ENCODE measurements around the gene GAPVD1.
"Not testable (repeated sequence)": the region's sequence is repeated elsewhere in the genome, so short reads cannot be mapped to it uniquely, and the experiment has no call there.

GAPVD1 gene

DNA sequence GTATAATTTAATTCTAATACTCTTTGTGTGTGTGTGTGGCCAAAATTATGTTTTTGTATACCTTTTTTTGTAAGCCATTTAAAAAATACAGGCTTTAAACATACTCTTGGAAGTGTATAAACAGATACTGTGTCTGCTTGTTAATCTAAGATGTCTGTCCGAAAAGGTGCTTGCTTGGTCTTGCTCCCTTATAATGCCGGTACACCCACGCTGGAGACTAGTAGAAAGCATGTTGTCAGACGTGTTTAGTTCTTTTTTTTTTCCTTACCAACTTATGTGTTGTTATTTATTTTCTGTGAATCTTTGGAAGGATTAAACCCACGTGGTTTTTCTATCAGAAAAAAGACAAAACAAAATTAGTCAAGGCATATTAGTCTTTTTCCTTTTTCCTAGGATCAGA is 9.5 kb downstream of the GAPVD1 start:
- H3K36me3 ChIP-seq, result peaks cover 9% of the 10 kb centered on the region
- H3K4me1 ChIP-seq (ENCODE audit: control insufficient read depth in 1 of 2, insufficient read depth in 1 of 2, low read depth in 1 of 2, low read length in 1 of 2), result peaks cover 9 to 14% of the 10 kb centered on the region in 2 experiments
- H3K27me3 ChIP-seq, result no peaks in the 10 kb centered on the region
- TF ChIP-seq CTCF (IDR thresholded peaks at IDR 0.05), result no peak
- H3K4me3 ChIP-seq (ENCODE audit: low read depth in 1 of 2, low read length in 1 of 2), result no peak overlapping the region
- H3K27ac ChIP-seq, result no peak overlapping the region
- no peaks in the 10 kb centered on the region for H3K9me3 ChIP-seq

- peak overlapping the region; percentile 64 for H3K27ac ChIP-seq
- H3K9me3 ChIP-seq, result no peaks in the 10 kb centered on the region
- peaks cover 9% of the 10 kb centered on the region for H3K36me3 ChIP-seq
- no peak for TF ChIP-seq CTCF (IDR thresholded peaks at IDR 0.05)
- peaks cover 9 to 14% of the 10 kb centered on the region in 2 experiments for H3K4me1 ChIP-seq (ENCODE audit: control insufficient read depth in 1 of 2, insufficient read depth in 1 of 2, low read depth in 1 of 2, low read length in 1 of 2)
- no peak overlapping the region for H3K4me3 ChIP-seq (ENCODE audit: low read depth in 1 of 2, low read length in 1 of 2)
- H3K27me3 ChIP-seq, result no peaks in the 10 kb centered on the region
Observed at GRCh38 chr9:125272697-125273096, 11.1 kb downstream of the GAPVD1 start.

DNA sequence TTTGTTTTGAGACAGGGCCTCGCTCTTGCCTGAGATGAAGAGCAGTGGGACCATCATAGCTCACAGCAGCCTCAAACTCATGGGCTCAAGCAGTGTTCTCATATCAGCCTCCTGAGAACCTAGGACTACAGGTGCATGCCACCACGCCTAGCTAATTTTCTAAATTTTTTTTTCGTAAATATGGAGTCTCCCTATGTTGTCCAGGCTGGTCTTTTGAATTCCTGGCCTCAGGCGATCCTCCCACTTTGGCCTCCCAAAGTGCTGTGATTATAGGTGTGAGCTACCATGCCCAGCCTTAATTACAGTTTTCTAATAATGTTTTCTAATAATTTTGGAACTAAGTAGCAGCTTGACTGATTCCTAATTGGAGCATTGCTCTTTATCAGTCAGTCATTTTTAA is 15.1 kb downstream of the GAPVD1 start:
- Histone ChIP-seq H3K27me3 (no peaks in the 10 kb centered on the region), H3K4me3 (ENCODE audit: low read depth in 1 of 2, low read length in 1 of 2) (no peak overlapping the region), H3K27ac (no peak overlapping the region), H3K4me1 (ENCODE audit: control insufficient read depth in 1 of 2, insufficient read depth in 1 of 2, low read depth in 1 of 2, low read length in 1 of 2) (peaks cover 9 to 14% of the 10 kb centered on the region in 2 experiments), H3K9me3 (no peaks in the 10 kb centered on the region), H3K36me3 (peaks cover 4% of the 10 kb centered on the region)
- no peak for TF ChIP-seq CTCF (IDR thresholded peaks at IDR 0.05)

DNA sequence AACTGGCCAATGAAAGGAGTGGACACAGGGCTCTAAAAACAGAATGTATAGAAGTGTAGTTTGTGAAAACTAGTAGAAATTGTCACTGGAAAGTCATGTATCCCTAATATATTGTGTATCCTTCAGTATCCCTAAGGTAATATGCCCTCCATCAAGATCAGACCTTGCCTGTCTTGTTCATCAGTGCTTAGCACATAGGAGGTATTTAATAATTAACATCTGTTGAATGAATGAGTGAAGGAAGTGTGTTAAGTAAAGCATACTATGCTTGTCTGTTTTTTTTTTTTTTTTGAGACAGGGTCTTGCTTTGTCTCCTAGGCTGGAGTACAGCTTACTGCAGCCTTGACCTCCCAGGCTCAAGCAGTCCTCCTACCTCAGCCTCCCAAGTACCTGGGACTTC is 15.8 kb downstream of the GAPVD1 start:
- H3K4me3 ChIP-seq (ENCODE audit: low read depth in 1 of 2, low read length in 1 of 2), result no peak overlapping the region
- H3K27ac ChIP-seq, result no peak overlapping the region
- H3K4me1 ChIP-seq (ENCODE audit: control insufficient read depth in 1 of 2, insufficient read depth in 1 of 2, low read depth in 1 of 2, low read length in 1 of 2), result peaks cover 8 to 12% of the 10 kb centered on the region in 2 experiments
- no peaks in the 10 kb centered on the region for H3K27me3 ChIP-seq
- H3K36me3 ChIP-seq, result no peaks in the 10 kb centered on the region
- no peak for TF ChIP-seq CTCF (IDR thresholded peaks at IDR 0.05)
- no peaks in the 10 kb centered on the region for H3K9me3 ChIP-seq

DNA sequence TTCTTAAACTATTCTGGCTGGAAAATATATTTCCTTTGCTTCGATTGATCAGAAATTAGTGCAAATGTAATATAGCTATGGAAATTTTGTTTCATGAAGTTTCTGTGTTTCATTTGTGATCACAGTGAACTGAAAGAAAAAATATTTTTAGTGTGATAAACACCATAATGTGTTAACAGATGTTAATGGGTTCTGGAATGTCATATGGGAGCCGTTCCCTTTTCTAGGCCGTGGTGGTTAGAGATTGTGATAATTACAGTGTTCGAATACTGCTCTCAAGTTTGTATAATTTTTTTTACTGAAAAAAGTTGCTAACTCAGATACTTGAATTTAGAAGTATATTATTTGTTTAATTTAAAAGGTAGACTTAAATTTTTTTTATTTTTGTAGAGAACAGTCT is 19.3 kb downstream of the GAPVD1 start:
- H3K27ac ChIP-seq, result no peak overlapping the region
- H3K27me3 ChIP-seq, result no peaks in the 10 kb centered on the region
- TF ChIP-seq CTCF (IDR thresholded peaks at IDR 0.05), result no peak
- no peaks in the 10 kb centered on the region for H3K36me3 ChIP-seq
- no peaks in the 10 kb centered on the region for H3K4me1 ChIP-seq (ENCODE audit: control insufficient read depth in 1 of 2, insufficient read depth in 1 of 2, low read depth in 1 of 2, low read length in 1 of 2)
- H3K9me3 ChIP-seq, result no peaks in the 10 kb centered on the region
- H3K4me3 ChIP-seq (ENCODE audit: low read depth in 1 of 2, low read length in 1 of 2), result no peak overlapping the region

DNA sequence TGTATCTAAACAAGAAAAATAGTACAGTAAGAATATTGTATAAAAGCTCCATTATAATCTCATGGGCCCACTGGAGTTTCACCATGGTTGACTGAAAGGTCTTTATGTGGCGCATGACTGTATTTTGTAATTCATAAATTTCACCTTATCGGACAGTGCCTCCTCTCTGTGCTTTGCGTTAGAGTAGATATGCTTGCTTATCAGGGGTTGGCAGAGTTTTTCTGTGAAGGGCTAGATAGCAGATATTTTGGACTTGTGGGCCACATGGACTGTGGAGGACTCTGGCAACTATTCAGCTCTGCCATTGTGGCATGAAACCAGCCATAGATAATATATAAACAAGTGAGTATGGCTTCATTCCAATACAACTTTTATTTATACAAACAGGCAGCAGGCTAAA is 23.2 kb downstream of the GAPVD1 start:
- Histone ChIP-seq H3K9me3 (no peaks in the 10 kb centered on the region), H3K4me1 (ENCODE audit: control insufficient read depth in 1 of 2, insufficient read depth in 1 of 2, low read depth in 1 of 2, low read length in 1 of 2) (no peaks in the 10 kb centered on the region), H3K27ac (no peak overlapping the region), H3K36me3 (peaks cover 8% of the 10 kb centered on the region), H3K4me3 (ENCODE audit: low read depth in 1 of 2, low read length in 1 of 2) (no peak overlapping the region), H3K27me3 (no peaks in the 10 kb centered on the region)
- no peak for TF ChIP-seq CTCF (IDR thresholded peaks at IDR 0.05)

DNA sequence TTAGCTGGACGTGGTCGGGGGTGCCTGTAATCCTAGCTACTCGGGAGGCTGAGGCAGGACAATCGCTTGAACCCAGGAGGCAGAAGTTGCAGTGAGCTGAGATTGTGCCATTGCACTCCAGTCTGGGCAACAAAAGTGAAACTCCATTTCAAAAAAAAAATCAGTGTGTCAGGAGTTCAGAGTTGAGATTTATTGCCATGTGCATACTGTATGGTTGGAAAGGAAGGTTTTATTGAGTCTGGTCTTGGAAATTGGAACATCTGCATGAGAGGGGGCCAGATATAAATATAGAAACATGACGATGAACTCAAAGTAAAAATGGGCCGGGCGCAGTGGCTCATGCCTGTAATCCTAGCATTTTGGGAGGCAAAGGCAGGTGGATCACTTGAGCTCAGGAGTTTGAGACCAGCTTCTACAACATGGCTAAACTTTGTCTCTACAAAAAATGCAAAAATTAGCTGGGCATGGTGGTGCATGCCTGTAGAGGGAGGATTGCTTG is 25.4 kb downstream of the GAPVD1 start:
- H3K36me3 ChIP-seq; H3K9me3 ChIP-seq; H3K4me1 ChIP-seq (ENCODE audit: control insufficient read depth in 1 of 2, insufficient read depth in 1 of 2, low read depth in 1 of 2, low read length in 1 of 2); H3K4me3 ChIP-seq (ENCODE audit: low read depth in 1 of 2, low read length in 1 of 2); H3K27me3 ChIP-seq; H3K27ac ChIP-seq: not testable (repeated sequence)

All from neutrophil (primary cell).